SK-N-SH (cell line): ENCODE results near the gene ZEB2. TPM values are rescaled to one million over a fixed set of nuclear protein-coding genes. Genes with fewer than 3 reads are reported as not detected.

Experiments used
- CTCF ChIA-PET: fragments of 300-600, 350-600 bp; formaldehyde crosslinking; extraction: SDS; loops from one replicate; lab custom pipeline; 2021; lab: Yijun Ruan, JAX
- POLR2A ChIA-PET: fragments of 350-600 bp; sonication (Branson Sonifier 250); formaldehyde crosslinking; extraction: SDS; loops from one replicate; lab custom pipeline; 2020; ENCODE audit warnings: antibody characterized with exemption, inconsistent platforms; lab: Yijun Ruan, JAX
- DNase-seq: peaks from one replicate; pipeline ENCODE4 v3.0.0; 2012
- H2AFZ ChIP-seq: fragments of 200-600 bp; sonication (generic); 2 replicates; pipeline ENCODE4 v1.8.1; 2016; ENCODE audit warnings: antibody characterized with exemption, mild to moderate bottlenecking, low read depth
- H3F3A ChIP-seq: fragments of 200-600 bp; sonication (generic); replicated peaks from 2 replicates; pipeline ENCODE3; 2016; ENCODE audit warnings: antibody characterized with exemption, mild to moderate bottlenecking; ENCODE audit not compliant: insufficient read depth
- H3K27ac ChIP-seq, 2 experiments: fragments of 200-500 bp in 1 of 2; fragments of 200-600 bp in 1 of 2; sonication (Bioruptor generic) in 1 of 2; sonication (generic), shearing (Covaris generic) in 1 of 2; 2 replicates each; pipeline versions ENCODE4 v1.5.1 to v1.6.1; 2014 to 2016; ENCODE audit warnings: low read depth in 2 of 2, inconsistent platforms in 1 of 2, low read length in 1 of 2, mild to moderate bottlenecking in 1 of 2, mixed read lengths in 1 of 2
- H3K27me3 ChIP-seq: fragments of 200-600 bp; sonication (generic), shearing (Covaris generic); 2 replicates; pipeline ENCODE4 v1.6.1; 2016; ENCODE audit warnings: mixed run types; ENCODE audit not compliant: insufficient read depth
- H3K36me3 ChIP-seq, 2 experiments: fragments of 200-500 bp in 1 of 2; fragments of 200-600 bp in 1 of 2; sonication (Bioruptor generic) in 1 of 2; sonication (generic) in 1 of 2; replicated peaks in 1 of 2; 2 replicates each; pipeline versions ENCODE3 to v1.5.1; 2014 to 2016; ENCODE audit warnings: low read length in 1 of 2, mild to moderate bottlenecking in 1 of 2; ENCODE audit not compliant: insufficient read depth in 2 of 2, control insufficient read depth in 1 of 2
- H3K4me1 ChIP-seq, 2 experiments: fragments of 200-500 bp in 1 of 2; fragments of 200-600 bp in 1 of 2; sonication (Bioruptor generic) in 1 of 2; sonication (generic), shearing (Covaris generic) in 1 of 2; 2 replicates each; pipeline versions ENCODE4 v1.5.1 to v1.6.1; 2014 to 2016; ENCODE audit warnings: low read depth in 1 of 2, low read length in 1 of 2, mixed run types in 1 of 2; ENCODE audit not compliant: insufficient read depth in 2 of 2, control insufficient read depth in 1 of 2
- H3K4me2 ChIP-seq: fragments of 200-600 bp; sonication (generic), shearing (Covaris generic); 2 replicates; pipeline ENCODE4 v1.6.1; 2017; ENCODE audit warnings: mixed run types
- H3K4me3 ChIP-seq, 2 experiments: fragments of 200-500 bp in 1 of 2; fragments of 200-600 bp in 1 of 2; sonication (Bioruptor generic) in 1 of 2; sonication (generic), shearing (Covaris generic) in 1 of 2; 2 replicates each; pipeline versions ENCODE4 v1.5.1 to v1.8.1; 2014 to 2016; ENCODE audit warnings: low read depth in 2 of 2, inconsistent platforms in 1 of 2, low read length in 1 of 2, mild to moderate bottlenecking in 1 of 2, mixed read lengths in 1 of 2, moderate library complexity in 1 of 2
- H3K79me2 ChIP-seq: fragments of 200-600 bp; sonication (generic); 2 replicates; pipeline ENCODE4 v1.8.1; 2017; ENCODE audit warnings: mild to moderate bottlenecking; ENCODE audit not compliant: insufficient read depth
- H3K9ac ChIP-seq: fragments of 200-600 bp; sonication (generic); 2 replicates; pipeline ENCODE4 v1.6.1; 2017; ENCODE audit warnings: mixed run types
- H3K9me2 ChIP-seq: fragments of 200-600 bp; sonication (generic); 2 replicates; pipeline ENCODE4 v1.6.1; 2017; ENCODE audit warnings: mixed run types
- H3K9me3 ChIP-seq: fragments of 200-600 bp; sonication (generic); 2 replicates; pipeline ENCODE4 v1.6.1; 2017; ENCODE audit warnings: mixed run types, mild to moderate bottlenecking, moderate library complexity
- H4K20me1 ChIP-seq: fragments of 200-600 bp; sonication (generic); 2 replicates; pipeline ENCODE4 v1.6.1; 2017; ENCODE audit warnings: mild to moderate bottlenecking, mixed run types; ENCODE audit not compliant: insufficient read depth
- CHD2 ChIP-seq: fragments of 150-350 bp; IDR thresholded peaks from 2 replicates; pipeline ENCODE4 v1.6.1; 2018; ENCODE audit warnings: low read length; ENCODE audit not compliant: partially characterized antibody
- CTCF ChIP-seq: fragments of 200-600 bp; sonication (generic); IDR thresholded peaks from 2 replicates; pipeline ENCODE4 v1.6.1; 2017; ENCODE audit warnings: antibody characterized with exemption, mild to moderate bottlenecking, moderate library complexity
- EP300 ChIP-seq, 2 experiments: IDR thresholded peaks; 2 replicates each; pipeline versions ENCODE4 v1.4.0 to v1.6.1; 2012; ENCODE audit warnings: borderline replicate concordance in 1 of 2, low read depth in 1 of 2, low read length in 1 of 2
- FOSL2 ChIP-seq: IDR thresholded peaks from 2 replicates; pipeline ENCODE4 v1.4.0; 2012; ENCODE audit warnings: low read depth, mild to moderate bottlenecking, moderate library complexity, borderline replicate concordance
- FOXJ3 ChIP-seq: sonication (generic); formaldehyde crosslinking; IDR thresholded peaks from 2 replicates; pipeline ENCODE4 v1.5.1; 2020; ENCODE audit warnings: mild to moderate bottlenecking, missing genetic modification reagents
- FOXM1 ChIP-seq: IDR thresholded peaks from 2 replicates; pipeline ENCODE4 v1.4.0; 2012; ENCODE audit warnings: low read depth, mild to moderate bottlenecking
- GABPA ChIP-seq: IDR thresholded peaks from 2 replicates; pipeline ENCODE4 v1.4.0; 2012; ENCODE audit warnings: low read depth, mild to moderate bottlenecking
- MEF2A ChIP-seq: IDR thresholded peaks from 2 replicates; pipeline ENCODE4 v1.4.0; 2012; ENCODE audit warnings: low read depth, borderline replicate concordance
- PBX3 ChIP-seq: IDR thresholded peaks from 2 replicates; pipeline ENCODE4; 2012
- POLR2AphosphoS5 ChIP-seq: IDR thresholded peaks from 2 replicates; pipeline ENCODE4 v1.6.1; 2012; ENCODE audit warnings: low read depth, low read length
- RFX5 ChIP-seq: IDR thresholded peaks from 2 replicates; pipeline ENCODE4 v1.6.1; 2012; ENCODE audit warnings: mild to moderate bottlenecking, improper control_type of control experiment, low read length
- SMC3 ChIP-seq: IDR thresholded peaks from 2 replicates; pipeline ENCODE4 v1.6.1; 2012; ENCODE audit warnings: low read depth, low read length, improper control_type of control experiment
- TAF1 ChIP-seq: IDR thresholded peaks from 2 replicates; pipeline ENCODE4 v1.6.1; 2012; ENCODE audit warnings: low read depth, mild to moderate bottlenecking, low read length, moderate library complexity, borderline replicate concordance
- TEAD4 ChIP-seq: IDR thresholded peaks from 2 replicates; pipeline ENCODE4 v1.4.0; 2012; ENCODE audit warnings: mild to moderate bottlenecking, borderline replicate concordance; ENCODE audit not compliant: insufficient read depth
- USF1 ChIP-seq: IDR thresholded peaks from 2 replicates; pipeline ENCODE4 v1.4.0; 2012; ENCODE audit warnings: low read depth, borderline replicate concordance
- USF2 ChIP-seq: fragments of 150-350 bp; IDR thresholded peaks from 2 replicates; pipeline ENCODE4 v1.6.1; 2017; ENCODE audit warnings: antibody characterized with exemption, low read length, low read depth, borderline replicate concordance
- YY1 ChIP-seq: IDR thresholded peaks from 2 replicates; pipeline ENCODE4 v1.4.0; 2012; ENCODE audit warnings: low read depth, mild to moderate bottlenecking
- ZBTB33 ChIP-seq: IDR thresholded peaks from 2 replicates; pipeline ENCODE4 v1.4.0; 2012; ENCODE audit warnings: low read depth, borderline replicate concordance
- WGBS: methylation state at CpG from one replicate; pipeline ENCODE4 v1.1.6; 2017; ENCODE audit warnings: low lambda C conversion rate; 5-methylcytosine and 5-hydroxymethylcytosine counted together
- polyA plus RNA-seq, 3 experiments: library from polyadenylated mRNA; depleted of rRNA; stranded (reverse); fragments of >200 nt; gene quantifications; 2 replicates each; pipeline ENCODE4 v1.2.3, GENCODE V29; 2012

ZEB2 gene
- polyA plus RNA-seq, 1 of the 3 experiments (the other 2 are of a cell fraction) = 16.3 TPM

GRCh38 chr2:144476682-144477081 lies 43.2 kb downstream of the ZEB2 start:
- CTCF ChIA-PET = interaction anchor here (1.5 kb wide), 1 partner anchor 15 kb away, joined by 3 read pairs; no protein-coding TSS in a partner anchor
- Histone ChIP-seq H3K9me3 (no peaks in the 10 kb centered on the region), H3K9ac (no peak overlapping the region), H3K4me3 (no peak overlapping the region), H2AFZ (no peak overlapping the region), H3K9me2 (no peaks in the 10 kb centered on the region), H3K79me2 (peaks cover 73% of the 10 kb centered on the region), H3K27ac (no peak overlapping the region), H3K36me3 (peaks cover 11 to 20% of the 10 kb centered on the region in 2 experiments), H3F3A (peaks cover 14% of the 10 kb centered on the region), H4K20me1 (peaks cover 36% of the 10 kb centered on the region; the same call in 1 of the 2 replicates), H3K4me2 (no peak overlapping the region), H3K4me1 (peaks cover 9 to 10% of the 10 kb centered on the region in 2 experiments; a peak in 3 of 4 replicates), H3K27me3 (no peaks in the 10 kb centered on the region)
- POLR2A ChIA-PET = no interaction called here
- WGBS = 88% methylated on average over 1 of the region's 1 CpG
- TF ChIP-seq MEF2A (no peak), TEAD4 (no peak), SMC3 (no peak), FOSL2 (no peak), CHD2 (no peak), YY1 (no peak), GABPA (no peak), FOXM1 (no peak), ZBTB33 (no peak), PBX3 (no peak), FOXJ3 (no peak), EP300 (IDR thresholded peaks at IDR 0.05; ENCODE audit: borderline replicate concordance in 1 of 2, low read depth in 1 of 2, low read length in 1 of 2) (no peak), USF1 (no peak), RFX5 (no peak), USF2 (no peak), POLR2AphosphoS5 (no peak), TAF1 (no peak), CTCF (no peak)
- no peak for DNase-seq
